HS-27A (cell line): ENCODE data around the gene TRABD2B.
"Not testable (repeated sequence)": the region's sequence is repeated elsewhere in the genome, so short reads cannot be mapped to it uniquely, and the experiment has no call there.

Source experiments
- DNase-seq: peaks from one replicate; pipeline ENCODE4 v3.0.0-alpha.2; 2012; ENCODE audit warnings: low read depth, missing footprints

The TRABD2B gene

GRCh38 chr1:47967864-47968555, 29.2 kb downstream of the TRABD2B start:
- DNase-seq, result no peak

GRCh38 chr1:47965816-47966215, 31.4 kb downstream of the TRABD2B start:
- DNase-seq, result no peak

DNA sequence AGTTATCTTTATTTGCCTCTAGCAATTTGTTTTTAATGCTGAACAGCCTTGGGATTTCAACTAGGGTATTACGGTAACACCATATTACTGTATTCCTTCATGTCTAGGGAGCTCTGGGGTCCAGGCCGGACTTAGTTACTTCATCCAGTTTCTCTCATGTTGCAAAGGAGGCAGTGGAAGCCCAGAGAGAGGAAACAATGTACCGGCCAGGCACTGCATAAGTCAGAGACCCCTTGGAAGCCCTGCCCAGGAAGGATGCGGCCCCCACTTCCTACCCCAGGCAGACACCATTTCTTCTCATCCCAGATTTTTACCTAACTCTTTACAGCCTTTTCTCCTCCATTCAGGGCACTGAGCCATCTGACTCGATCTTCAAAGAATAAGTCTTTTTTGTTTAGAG, 32.5 kb downstream of the TRABD2B start:
- no peak for DNase-seq

DNA sequence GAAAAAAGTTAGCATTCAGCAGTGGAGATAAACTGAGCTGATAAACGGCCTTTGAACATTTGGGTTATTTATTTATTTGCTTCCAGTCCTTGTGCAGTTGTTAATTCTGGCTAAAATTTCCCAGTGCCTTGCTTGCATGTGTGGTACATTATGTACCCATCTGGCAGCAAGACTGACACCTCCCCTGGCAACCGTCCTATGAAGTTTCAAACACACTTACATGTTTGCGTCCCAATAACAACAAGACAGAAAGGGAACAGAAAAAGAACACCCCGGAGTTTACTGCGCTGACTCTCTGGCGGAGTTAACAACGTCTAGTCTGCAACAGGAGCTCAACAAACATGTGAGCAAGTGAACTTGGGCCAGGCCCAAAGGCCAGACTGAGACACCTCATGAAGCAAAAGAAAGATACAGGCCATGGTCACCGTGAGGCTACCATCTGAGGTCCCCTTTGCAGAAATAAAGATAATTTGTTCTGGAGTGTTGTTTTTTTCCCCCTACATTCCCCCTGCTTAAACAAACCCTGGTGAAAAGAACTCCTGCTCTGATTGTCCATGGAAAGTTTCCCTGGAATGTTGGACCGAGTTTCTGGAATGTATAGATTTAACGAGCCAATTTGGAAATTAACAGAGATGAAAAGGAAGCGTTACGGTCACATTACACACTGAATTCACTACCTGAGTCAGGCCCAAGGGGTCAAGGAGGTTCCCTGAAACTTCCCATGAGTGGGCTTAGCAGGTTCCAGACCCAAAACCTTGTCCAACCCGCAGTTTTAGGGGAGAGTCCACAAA, 33.4 kb downstream of the TRABD2B start:
- DNase-seq, result no peak

DNA sequence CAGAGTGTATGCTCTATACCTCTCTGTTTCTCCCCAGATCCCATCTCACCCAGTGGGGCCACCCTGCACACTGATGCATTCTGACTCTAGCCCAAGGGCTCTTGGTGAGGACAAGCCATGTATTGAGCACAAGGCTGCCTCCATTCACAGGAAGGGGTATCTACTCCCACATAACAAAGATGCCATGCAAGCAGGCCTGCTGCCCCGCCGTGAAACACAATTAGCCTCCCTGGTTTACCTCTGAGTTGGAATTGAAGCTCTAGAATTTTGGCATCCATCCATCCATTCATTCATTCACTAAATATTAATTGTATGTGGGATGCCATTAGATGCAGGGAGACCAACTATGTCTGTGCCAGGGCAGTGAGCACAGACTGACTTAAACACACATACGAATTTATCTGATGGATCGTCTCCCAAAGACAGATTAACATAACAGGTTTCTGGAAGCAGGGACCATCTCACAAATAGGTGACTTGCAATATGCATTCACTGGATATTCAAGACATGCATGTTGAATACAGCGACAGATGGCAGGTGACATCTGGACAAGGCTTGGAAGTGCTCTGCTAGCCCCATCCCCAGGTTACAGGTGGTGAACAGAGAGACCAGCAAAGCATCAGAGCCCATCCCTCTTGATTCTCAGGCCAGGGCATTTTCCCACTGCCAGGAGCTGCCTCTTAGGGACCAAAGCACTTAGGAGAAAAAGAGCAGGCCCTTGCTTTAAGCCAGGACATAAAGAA, 34.3 kb downstream of the TRABD2B start:
- DNase-seq, result no peak

GRCh38 chr1:47961835-47962234, 35.4 kb downstream of the TRABD2B start:
- DNase-seq, result not testable (repeated sequence)

- not testable (repeated sequence) for DNase-seq
Observed at GRCh38 chr1:47956491-47956890, 40.7 kb downstream of the TRABD2B start.

GRCh38 chr1:47953661-47954060, 43.5 kb downstream of the TRABD2B start:
- no peak for DNase-seq

- no peak for DNase-seq
Observed at GRCh38 chr1:47951545-47952235, 45.5 kb downstream of the TRABD2B start.

DNA sequence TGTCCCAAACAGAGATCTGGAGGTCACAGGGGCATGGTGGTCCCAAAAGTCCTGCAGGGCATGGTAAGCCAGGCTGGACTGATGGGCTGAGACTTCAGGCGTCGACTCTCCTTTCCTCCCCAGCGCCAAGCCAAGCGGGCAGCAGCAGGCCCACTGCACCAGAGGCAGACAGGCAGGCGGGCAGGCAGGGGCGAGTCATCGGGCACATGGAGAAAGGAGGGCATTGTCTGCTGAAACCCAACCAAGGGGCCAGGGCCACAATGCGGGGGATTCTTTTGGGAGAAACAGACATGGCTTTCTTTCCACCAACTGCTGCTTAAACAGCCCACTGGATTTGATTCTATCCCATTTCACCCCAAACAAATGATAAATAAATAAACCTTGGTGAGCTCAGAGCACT, 46.2 kb downstream of the TRABD2B start:
- DNase-seq, result no peak

- DNase-seq, result no peak
Observed at GRCh38 chr1:47950471-47950870, 46.7 kb downstream of the TRABD2B start.

GRCh38 chr1:47948126-47948525, 49.1 kb downstream of the TRABD2B start:
- DNase-seq, result no peak

DNA sequence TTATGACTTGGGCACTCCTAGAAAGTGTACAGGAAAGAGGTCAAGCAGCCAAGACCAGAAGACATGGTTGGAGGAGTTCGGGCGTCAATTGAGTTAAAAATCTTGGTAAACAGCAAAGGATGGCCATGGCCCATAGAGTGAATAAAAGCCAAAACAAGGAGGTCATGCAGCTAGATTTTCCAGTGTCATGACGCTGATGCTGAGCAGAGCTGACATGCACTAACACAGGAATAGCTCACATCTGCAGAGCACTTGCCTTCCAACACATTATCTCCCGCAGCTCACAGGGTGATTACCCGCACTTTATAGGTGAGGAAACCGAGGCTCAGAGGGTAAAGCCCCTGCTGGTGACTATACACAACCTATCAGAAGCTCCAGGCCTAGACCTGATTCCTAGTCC, 49.7 kb downstream of the TRABD2B start:
- DNase-seq, result no peak

GRCh38 chr1:47944561-47944960, 52.6 kb downstream of the TRABD2B start:
- no peak for DNase-seq

DNA sequence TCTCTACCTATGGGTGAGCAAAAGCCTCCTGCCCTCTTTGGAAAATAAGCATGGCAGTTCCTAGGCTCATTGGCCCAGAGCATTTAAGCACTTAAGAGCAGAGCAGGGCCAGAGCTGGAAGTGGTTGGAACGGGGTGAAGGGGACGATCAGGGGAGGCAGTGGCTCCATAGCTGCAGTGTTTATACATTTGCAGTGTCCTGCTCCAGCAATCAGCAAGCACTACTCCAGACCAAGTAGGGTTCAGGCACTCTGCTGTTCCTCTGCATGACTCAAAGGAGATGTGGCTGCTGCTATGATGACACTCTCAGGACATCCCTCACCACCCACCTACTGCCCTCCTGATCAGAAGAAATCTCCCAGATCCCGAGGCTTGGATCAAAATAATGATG, 55.0 kb downstream of the TRABD2B start:
- no peak for DNase-seq

DNA sequence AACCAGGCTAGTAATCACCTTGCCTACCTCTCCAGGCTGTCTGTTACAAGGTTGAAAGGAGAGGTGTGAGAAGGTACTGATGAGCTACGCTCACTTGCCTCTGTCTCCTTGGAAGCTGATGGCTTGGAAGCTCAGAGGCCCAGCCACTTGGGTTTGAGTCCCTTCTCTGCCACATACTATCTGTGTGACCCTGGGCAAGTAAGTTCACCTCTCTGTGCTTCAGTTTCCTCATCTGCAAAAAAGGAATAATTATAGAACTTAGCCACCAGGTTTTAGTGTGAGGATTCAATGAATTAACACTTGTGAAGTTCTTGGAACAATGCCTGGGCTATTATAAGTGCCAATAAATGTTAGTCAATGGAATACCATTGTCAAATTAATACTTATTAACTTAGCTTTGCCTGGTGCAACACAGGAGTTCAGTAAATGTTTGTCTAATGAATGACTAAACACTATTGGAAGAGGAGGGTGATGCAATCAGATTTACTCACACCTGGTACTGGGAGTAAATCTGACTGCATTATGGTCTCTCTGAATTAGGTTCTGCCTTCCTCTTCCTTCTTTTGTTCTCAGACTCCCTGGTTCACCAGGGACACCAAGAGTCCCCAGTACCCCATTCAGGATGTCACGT, 55.5 kb downstream of the TRABD2B start:
- no peak for DNase-seq

DNA sequence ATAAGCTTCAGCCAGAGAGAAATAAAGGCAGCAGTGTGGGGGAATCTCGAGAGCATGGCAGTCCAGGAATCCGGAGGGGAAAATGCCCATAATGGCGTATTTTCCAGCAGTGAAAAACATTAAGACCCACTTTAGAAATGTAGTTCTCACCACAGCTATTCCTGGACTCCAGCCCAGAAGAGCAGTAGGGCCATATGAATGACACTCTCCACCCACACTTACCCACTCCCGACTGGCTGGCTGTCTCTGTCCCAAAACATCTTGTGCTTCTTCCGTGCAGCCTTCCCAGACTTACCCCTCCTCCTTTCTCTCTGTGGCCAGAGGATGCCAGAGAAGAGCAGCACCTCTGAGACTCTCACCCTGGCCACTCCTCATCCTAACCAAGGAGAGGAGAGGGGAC, 56.4 kb downstream of the TRABD2B start:
- DNase-seq, result no peak

- DNase-seq, result no peak
Observed at GRCh38 chr1:47940326-47940725, 56.9 kb downstream of the TRABD2B start.

DNA sequence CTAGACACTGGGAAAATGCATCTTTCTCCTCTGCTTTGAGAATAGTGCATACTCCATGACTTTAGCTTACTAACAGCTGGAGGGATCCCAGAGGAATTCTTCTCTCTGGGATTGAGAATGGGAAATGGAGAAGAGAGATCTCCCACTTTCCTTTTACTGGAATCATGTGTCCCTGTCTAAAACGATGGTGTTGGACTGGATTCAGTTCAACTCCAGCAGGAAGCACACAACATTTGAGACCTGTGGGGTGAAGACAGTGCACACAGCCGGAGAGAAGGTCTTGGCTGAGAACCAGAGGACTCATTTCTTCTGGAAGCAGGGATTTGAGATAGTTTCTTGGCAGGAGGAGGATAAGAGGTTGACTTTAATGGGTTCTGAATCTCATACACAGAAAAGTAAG, 58.7 kb downstream of the TRABD2B start:
- DNase-seq, result no peak

GRCh38 chr1:47937586-47938254, 59.5 kb downstream of the TRABD2B start:
- DNase-seq, result no peak

- DNase-seq, result no peak
Observed at GRCh38 chr1:47936916-47937551, 60.2 kb downstream of the TRABD2B start.
